ENCODE results near the gene NKAIN1.

The NKAIN1 gene

DNA sequence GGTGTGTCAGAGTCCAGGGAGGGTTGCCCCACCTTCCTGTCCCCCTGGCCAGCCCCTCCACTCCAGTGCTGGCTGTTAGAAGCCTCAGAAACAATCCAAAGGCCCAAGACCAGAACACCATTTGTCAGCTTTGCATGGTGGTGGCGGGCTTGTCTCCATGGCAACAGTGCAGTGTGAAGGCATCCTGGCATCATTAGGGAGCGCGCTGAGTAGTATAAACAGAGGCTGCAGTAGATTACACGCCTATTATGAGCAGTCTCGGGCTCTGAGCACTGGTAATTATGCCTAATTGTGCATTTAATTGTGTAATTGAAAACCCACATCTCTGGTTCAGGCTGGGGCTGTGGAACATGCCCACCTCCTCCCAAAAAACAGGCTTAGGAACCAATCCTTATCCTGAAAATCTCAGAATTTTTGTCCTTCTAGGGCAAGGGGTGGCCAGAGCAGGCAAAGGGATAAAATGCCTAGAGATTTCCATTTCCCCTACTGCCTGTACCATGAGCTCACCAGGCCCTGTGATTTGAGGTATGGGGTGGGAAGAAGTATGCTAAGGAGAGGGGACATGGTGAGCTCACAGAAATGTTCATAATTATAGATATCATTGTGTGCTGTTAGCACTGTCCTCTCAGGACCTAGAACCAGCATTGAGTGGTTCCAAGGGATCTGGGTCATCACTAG is 11.7 kb downstream of the NKAIN1 start:
- no peaks in the 10 kb centered on the region for H3K9me3 ChIP-seq (replicated peaks; ENCODE audit: insufficient read depth, low read length)
- no peaks in the 10 kb centered on the region for H3K4me1 ChIP-seq (ENCODE audit: low read length)
- H3K27ac ChIP-seq (ENCODE audit: low read length), result no peak overlapping the region
- no peak overlapping the region for H3K4me3 ChIP-seq (ENCODE audit: low read length)
- no peaks in the 10 kb centered on the region for H3K79me2 ChIP-seq (ENCODE audit: low read length)
- H3F3A ChIP-seq (ENCODE audit: insufficient read depth, low read length), result no peaks in the 10 kb centered on the region
- TF ChIP-seq, protein P1, sequence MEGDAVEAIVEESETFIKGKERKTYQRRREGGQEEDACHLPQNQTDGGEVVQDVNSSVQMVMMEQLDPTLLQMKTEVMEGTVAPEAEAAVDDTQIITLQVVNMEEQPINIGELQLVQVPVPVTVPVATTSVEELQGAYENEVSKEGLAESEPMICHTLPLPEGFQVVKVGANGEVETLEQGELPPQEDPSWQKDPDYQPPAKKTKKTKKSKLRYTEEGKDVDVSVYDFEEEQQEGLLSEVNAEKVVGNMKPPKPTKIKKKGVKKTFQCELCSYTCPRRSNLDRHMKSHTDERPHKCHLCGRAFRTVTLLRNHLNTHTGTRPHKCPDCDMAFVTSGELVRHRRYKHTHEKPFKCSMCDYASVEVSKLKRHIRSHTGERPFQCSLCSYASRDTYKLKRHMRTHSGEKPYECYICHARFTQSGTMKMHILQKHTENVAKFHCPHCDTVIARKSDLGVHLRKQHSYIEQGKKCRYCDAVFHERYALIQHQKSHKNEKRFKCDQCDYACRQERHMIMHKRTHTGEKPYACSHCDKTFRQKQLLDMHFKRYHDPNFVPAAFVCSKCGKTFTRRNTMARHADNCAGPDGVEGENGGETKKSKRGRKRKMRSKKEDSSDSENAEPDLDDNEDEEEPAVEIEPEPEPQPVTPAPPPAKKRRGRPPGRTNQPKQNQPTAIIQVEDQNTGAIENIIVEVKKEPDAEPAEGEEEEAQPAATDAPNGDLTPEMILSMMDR (IDR thresholded peaks at IDR 0.05; ENCODE audit: low read length), result no peak
- TF ChIP-seq EZH2phosphoT487 (IDR thresholded peaks at IDR 0.05; ENCODE audit: low read length) (no peak), EZH2 (optimal IDR thresholded peaks at IDR 0.05; ENCODE audit: low read depth, low read length) (no peak)
- H3K27me3 ChIP-seq (replicated peaks; ENCODE audit: insufficient read depth, low read length), result peaks cover 7% of the 10 kb centered on the region; the same call in 1 of the 2 replicates
- no peaks in the 10 kb centered on the region for H4K20me1 ChIP-seq (ENCODE audit: insufficient read depth, low read length)
- DNase-seq, result no peak
- H3K36me3 ChIP-seq (replicated peaks; ENCODE audit: insufficient read depth, low read length), result no peaks in the 10 kb centered on the region
- no peak overlapping the region for H2AFZ ChIP-seq (ENCODE audit: low read length)
- H3K9ac ChIP-seq (ENCODE audit: low read length), result no peak overlapping the region
- no peak overlapping the region for H3K4me2 ChIP-seq (ENCODE audit: low read depth, low read length)
- H3K9me2 ChIP-seq (replicated peaks; ENCODE audit: insufficient read depth, low read length), result no peaks in the 10 kb centered on the region

DNA sequence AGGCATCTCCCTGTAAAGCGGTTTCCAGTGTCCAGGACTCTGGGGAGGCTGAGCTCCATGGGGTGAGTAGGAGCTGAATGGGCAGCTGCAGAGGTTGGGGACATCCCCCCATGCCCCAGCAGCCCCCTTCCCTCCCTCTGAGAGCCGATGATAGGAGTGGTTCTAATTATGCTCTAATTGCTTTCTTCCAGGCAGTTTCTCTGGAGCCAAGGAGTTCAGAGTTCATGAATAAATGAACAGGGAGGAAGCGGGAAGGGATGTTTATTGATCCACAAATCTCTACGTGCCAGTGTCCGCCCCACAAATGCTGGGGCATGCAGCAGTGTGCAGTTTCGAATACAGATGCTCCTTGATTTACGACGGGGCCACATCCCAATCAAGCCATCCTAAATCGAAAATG is 15.6 kb downstream of the NKAIN1 start:
- Histone ChIP-seq H3K4me2 (ENCODE audit: low read depth, low read length) (no peak overlapping the region), H2AFZ (ENCODE audit: low read length) (no peak overlapping the region), H3F3A (ENCODE audit: insufficient read depth, low read length) (no peaks in the 10 kb centered on the region), H3K9me2 (replicated peaks; ENCODE audit: insufficient read depth, low read length) (no peaks in the 10 kb centered on the region), H3K79me2 (ENCODE audit: low read length) (no peaks in the 10 kb centered on the region), H3K9ac (ENCODE audit: low read length) (no peak overlapping the region), H3K9me3 (replicated peaks; ENCODE audit: insufficient read depth, low read length) (no peaks in the 10 kb centered on the region), H3K27ac (ENCODE audit: low read length) (no peak overlapping the region), H4K20me1 (ENCODE audit: insufficient read depth, low read length) (no peaks in the 10 kb centered on the region), H3K4me1 (ENCODE audit: low read length) (no peaks in the 10 kb centered on the region), H3K36me3 (replicated peaks; ENCODE audit: insufficient read depth, low read length) (no peaks in the 10 kb centered on the region), H3K27me3 (replicated peaks; ENCODE audit: insufficient read depth, low read length) (peaks cover 7% of the 10 kb centered on the region; the same call in 1 of the 2 replicates), H3K4me3 (ENCODE audit: low read length) (no peak overlapping the region)
- DNase-seq, result no peak
- no peak for TF ChIP-seq EZH2 (optimal IDR thresholded peaks at IDR 0.05; ENCODE audit: low read depth, low read length)
- TF ChIP-seq EZH2phosphoT487 (IDR thresholded peaks at IDR 0.05; ENCODE audit: low read length), result no peak
- TF ChIP-seq, protein P1 (IDR thresholded peaks at IDR 0.05; ENCODE audit: low read length), result no peak

DNA sequence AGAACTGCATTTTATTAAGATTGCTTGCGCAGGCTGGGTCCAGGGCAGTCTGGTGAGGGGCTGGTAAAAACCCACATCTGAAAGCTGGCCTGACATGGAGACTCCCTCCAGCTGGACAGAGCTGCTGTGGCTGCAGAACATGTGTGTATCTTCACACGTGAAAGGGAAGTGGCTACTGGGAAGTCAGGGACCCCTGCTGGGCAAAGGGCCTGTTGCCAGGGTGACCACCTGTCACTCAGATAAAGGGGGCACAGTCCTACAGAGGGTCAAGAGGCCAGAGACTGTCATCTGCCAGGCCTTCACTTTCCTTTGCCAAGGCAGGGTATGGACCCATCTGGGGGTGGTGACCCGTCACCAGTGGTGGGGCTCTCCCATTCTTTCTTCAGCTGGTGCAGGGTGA is 17.5 kb downstream of the NKAIN1 start:
- H3K27ac ChIP-seq (ENCODE audit: low read length), result no peak overlapping the region
- no peaks in the 10 kb centered on the region for H3F3A ChIP-seq (ENCODE audit: insufficient read depth, low read length)
- H3K9ac ChIP-seq (ENCODE audit: low read length), result no peak overlapping the region
- peaks cover 7% of the 10 kb centered on the region; the same call in 1 of the 2 replicates for H3K27me3 ChIP-seq (replicated peaks; ENCODE audit: insufficient read depth, low read length)
- H3K9me2 ChIP-seq (replicated peaks; ENCODE audit: insufficient read depth, low read length), result no peaks in the 10 kb centered on the region
- no peaks in the 10 kb centered on the region for H4K20me1 ChIP-seq (ENCODE audit: insufficient read depth, low read length)
- H3K4me2 ChIP-seq (ENCODE audit: low read depth, low read length), result no peak overlapping the region
- no peak overlapping the region for H2AFZ ChIP-seq (ENCODE audit: low read length)
- DNase-seq, result no peak
- TF ChIP-seq EZH2phosphoT487 (IDR thresholded peaks at IDR 0.05; ENCODE audit: low read length), result no peak
- TF ChIP-seq EZH2 (optimal IDR thresholded peaks at IDR 0.05; ENCODE audit: low read depth, low read length), result no peak
- TF ChIP-seq, protein P1 (IDR thresholded peaks at IDR 0.05; ENCODE audit: low read length), result no peak
- H3K36me3 ChIP-seq (replicated peaks; ENCODE audit: insufficient read depth, low read length), result no peaks in the 10 kb centered on the region
- no peaks in the 10 kb centered on the region for H3K9me3 ChIP-seq (replicated peaks; ENCODE audit: insufficient read depth, low read length)
- no peaks in the 10 kb centered on the region for H3K4me1 ChIP-seq (ENCODE audit: low read length)
- H3K4me3 ChIP-seq (ENCODE audit: low read length), result no peak overlapping the region
- H3K79me2 ChIP-seq (ENCODE audit: low read length), result no peaks in the 10 kb centered on the region
